Measurements from ENCODE around the gene ADGRA1.

The ADGRA1 gene

DNA sequence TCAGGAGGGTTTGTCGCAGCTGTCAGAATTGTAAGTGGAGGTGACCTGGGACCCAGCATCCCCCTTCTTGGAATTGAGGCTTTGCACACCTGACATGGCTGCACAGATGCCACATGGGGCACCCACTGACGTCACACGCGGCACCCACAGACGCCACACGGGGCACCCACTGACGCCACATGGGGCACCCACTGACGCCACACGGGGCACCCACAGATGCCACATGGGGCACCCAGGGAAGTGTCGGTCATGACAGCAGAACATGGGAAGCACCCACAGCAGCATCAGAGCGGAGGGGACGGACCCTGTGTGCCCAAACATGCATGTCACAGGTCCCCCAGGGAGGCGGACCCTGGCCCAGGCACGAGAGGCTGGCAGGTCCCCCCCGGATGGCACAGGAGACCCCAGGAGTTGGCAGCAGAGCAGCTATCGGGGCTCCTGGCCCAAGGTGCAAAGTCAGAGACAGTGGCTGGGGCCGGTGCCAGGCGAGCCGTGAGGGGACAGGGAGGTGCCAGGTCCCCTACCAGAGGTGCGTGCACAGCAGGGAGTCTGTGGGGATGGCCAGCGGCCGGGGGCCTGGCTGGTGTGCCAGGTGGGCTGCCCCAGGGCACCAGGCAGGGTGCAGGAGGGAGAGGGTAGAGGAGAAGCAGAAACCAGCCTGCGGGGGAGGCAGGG is 93.4 kb downstream of the ADGRA1 start:
- TF ChIP-seq EZH2phosphoT487 (conservative IDR thresholded peaks at IDR 0.05; ENCODE audit: low read length), result no peak
- TF ChIP-seq, protein P1, sequence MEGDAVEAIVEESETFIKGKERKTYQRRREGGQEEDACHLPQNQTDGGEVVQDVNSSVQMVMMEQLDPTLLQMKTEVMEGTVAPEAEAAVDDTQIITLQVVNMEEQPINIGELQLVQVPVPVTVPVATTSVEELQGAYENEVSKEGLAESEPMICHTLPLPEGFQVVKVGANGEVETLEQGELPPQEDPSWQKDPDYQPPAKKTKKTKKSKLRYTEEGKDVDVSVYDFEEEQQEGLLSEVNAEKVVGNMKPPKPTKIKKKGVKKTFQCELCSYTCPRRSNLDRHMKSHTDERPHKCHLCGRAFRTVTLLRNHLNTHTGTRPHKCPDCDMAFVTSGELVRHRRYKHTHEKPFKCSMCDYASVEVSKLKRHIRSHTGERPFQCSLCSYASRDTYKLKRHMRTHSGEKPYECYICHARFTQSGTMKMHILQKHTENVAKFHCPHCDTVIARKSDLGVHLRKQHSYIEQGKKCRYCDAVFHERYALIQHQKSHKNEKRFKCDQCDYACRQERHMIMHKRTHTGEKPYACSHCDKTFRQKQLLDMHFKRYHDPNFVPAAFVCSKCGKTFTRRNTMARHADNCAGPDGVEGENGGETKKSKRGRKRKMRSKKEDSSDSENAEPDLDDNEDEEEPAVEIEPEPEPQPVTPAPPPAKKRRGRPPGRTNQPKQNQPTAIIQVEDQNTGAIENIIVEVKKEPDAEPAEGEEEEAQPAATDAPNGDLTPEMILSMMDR (IDR thresholded peaks at IDR 0.05; ENCODE audit: insufficient read depth, low read length, poor library complexity, severe bottlenecking), result no peak
- Histone ChIP-seq H4K20me1 (ENCODE audit: low read depth, low read length) (no peaks in the 10 kb centered on the region), H3K36me3 (ENCODE audit: low read length) (no peaks in the 10 kb centered on the region), H3K27ac (ENCODE audit: low read depth, low read length) (no peak overlapping the region), H3K4me3 (ENCODE audit: insufficient read depth, low read length, poor library complexity, severe bottlenecking) (no peak overlapping the region), H3K9me2 (replicated peaks; ENCODE audit: insufficient read depth, low read length) (no peaks in the 10 kb centered on the region), H3F3A (ENCODE audit: insufficient read depth) (no peaks in the 10 kb centered on the region), H3K4me2 (ENCODE audit: low read depth, low read length, poor library complexity, severe bottlenecking) (no peak overlapping the region), H3K79me2 (ENCODE audit: insufficient read depth, low read length) (no peaks in the 10 kb centered on the region), H2AFZ (ENCODE audit: low read depth, low read length, severe bottlenecking) (no peak overlapping the region), H3K27me3 (ENCODE audit: low read length) (no peaks in the 10 kb centered on the region), H3K9me3 (ENCODE audit: insufficient read depth, low read length) (peaks cover 12% of the 10 kb centered on the region; the same call in 1 of the 2 replicates), H3K9ac (ENCODE audit: low read length) (no peak overlapping the region)
